Embryonic facial prominence (tissue), 1 donor: Measurements from ENCODE around the gene SPARC.
"Not testable (repeated sequence)": the region's sequence is repeated elsewhere in the genome, so short reads cannot be mapped to it uniquely, and the experiment has no call there.

ENCODE experiments used
- DNase-seq: peaks from one replicate; pipeline ENCODE4 v3.0.0-alpha.2; 2016; ENCODE audit errors: extremely low spot score

SPARC gene

DNA sequence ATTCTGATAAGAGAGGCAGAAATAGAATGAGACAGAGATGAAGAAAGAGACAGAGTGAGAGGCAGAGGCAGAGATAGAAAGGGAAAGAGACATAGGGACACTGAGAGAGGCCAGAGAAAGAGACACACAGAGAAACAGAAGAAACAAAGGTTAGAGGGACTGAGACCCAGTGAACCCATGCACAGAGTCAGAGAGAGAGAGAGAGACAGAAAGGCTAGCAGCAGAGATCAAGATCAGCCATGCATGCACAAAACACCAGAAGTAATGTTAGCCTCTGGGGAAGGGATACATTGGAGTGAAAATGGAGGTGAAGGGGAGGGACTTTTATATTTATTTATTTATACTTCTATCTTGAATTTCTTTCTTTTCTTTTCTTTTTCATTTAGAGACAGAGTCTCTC lies 14.1 kb upstream of the SPARC start:
- no peak for DNase-seq

DNA sequence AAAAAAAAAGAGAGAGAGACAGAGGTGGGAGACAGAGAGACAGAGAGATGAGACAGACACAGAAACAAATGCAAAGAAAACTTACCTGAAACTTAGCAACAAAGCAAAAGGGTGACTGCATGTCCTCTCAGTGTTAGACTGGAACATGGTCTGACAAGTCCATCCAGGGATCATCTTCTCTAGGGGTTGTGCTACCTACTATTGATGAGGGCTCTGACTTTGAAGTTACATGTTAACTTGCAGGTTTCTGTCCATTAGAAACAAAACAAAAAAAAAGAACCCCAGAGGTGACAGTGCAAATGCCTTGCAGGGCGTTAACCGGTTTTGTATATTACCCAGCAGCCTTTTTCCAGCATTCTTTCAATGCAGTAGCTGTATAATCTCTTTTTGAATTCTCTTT lies 13.6 kb upstream of the SPARC start:
- DNase-seq: no peak

DNA sequence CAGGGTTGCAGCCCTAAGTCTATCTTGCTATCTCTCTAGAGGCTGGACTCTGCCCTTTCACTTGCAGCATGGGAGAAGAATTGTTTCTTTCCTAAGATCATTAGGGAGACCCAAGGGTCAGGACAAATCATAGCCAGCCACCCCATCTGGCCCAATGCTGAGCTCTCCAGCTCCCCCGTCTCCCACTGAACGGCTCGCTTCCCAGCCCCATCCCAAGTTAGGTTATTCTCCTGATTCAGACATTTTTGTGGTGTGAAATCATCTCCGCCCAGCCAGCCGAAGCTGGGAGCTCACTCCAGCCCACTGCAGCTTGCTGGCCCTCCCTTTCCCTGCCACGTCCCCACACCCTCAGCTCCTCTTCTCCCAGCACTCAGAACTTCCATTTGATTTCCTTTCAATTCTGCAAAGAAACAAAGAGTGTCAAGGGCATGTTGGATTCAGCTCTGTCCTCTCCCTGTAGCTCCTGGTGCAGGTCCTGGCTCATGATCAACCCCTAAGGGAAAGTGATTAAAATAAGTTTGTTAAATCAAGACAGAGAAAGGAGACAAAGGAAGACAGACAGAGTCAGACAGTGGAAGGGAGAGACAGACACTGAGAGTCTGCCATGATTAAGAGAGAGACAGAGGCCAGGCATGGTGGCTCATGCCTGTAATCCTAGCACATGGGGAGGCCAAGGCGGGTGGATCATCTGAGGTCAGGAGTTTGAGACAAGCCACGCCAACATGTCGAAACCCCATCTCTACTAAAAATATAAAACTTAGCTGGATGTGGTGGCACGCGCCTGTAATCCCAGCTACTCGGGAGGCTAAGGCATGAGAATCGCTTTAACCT lies 12.6 kb upstream of the SPARC start:
- peak; percentile 84 for DNase-seq

DNA sequence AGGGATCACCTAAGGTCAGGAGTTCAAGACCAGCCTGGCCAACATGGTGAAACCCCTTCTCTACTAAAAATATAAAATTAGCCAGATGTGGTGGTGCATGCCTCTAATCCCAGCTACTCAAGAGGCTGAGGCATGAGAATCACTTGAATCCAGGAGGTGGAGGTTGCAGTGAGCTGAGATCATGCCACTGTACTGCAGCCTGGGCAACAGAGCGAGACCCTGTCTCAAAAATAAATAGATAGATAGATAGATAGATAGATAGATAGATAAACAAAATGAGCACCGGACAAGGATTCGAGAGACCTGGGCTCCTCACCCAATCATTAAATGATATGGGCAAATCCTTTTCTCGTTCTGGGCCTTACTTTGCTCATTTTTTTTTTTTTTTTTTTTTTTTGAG lies 11.4 kb upstream of the SPARC start:
- not testable (repeated sequence) for DNase-seq

DNA sequence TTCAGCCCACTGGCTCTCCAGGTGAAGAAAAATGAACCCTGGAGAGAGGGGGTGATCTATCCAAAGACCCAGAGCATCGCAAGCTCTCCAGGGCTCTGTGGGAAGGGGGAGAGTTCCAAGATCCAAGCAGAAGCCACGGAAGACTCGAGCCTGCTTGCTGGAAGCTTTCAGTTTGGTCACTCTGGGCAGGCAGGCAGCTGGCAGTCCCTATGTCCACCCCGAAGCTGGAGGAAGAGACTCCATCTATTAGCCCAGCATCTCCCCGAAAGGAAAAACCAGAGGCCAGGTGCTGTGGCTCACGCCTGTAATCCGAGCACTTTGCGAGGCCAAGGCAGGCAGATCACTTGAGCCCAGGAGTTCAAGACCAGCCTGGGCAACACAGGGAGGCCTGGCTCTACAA lies 10.7 kb upstream of the SPARC start:
- DNase-seq: no peak

DNA sequence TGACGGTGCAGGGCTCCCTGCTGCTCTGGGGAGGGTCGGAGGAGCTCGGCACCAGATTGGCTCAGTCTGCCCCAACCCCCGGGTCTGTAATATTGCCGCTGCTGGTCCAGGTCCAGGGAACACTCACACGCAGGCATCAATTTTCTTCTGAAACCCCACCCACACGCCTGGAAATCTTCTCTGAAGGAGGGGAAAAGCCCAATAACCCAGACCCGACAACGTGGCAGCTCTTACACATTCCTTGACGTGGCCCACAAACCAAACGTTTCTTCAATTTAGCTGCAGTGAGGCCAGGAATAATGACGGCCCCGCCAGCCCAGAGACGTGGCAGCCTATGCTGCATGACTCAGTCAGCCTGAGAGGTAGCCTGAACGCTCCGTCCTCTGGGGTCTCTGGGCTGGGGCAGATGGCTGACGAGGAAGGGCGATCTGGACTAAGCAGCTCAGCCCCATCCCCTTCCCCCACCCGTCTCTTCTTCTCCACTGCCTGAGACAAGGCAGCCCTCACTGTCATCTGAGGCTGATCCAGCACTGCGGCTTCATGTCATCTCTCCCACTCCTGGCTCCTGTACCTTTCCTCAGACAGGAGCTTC lies 9.9 kb upstream of the SPARC start:
- DNase-seq: peak; percentile 92

DNA sequence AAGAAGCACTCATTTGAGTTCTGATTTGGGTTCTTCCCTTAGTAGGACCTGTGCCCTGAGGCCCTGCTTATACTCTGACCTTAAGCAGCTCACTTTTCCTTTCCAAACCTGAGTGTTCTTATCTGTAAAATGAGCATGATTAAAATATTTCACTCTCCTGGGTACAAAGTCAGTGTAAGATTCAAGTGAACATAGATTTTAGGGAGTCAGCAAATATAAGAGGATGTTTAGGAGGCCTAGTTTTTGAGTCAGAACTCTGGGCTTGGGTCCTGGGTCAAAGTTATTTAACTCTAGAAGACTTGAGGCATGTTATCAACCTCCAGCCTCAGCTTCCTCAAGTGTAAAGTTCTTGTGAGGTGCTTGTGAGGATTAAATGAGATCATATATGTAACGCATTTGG lies 8.7 kb upstream of the SPARC start:
- no peak for DNase-seq

DNA sequence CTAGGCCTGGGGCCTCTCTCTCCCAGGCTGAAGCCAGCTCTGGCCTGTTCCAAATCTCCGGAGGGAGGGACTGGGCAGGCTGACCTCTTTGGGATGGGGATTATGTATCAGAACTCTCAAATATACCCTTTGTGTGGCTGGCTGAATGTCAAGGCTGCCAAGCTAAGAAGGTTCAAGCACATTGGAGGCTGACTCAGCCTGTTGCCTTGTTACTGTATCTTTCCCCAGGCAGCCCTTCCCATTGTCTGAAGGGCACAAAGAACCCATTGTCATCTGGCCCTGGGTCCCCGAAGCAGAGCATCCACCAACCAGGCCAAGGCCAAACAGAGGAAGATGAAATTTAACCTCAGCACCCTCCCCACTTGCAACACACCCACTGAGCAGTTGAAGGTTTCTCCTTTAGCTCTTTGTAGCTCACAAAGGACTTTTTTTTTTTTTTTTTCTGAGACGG lies 7.3 kb upstream of the SPARC start:
- DNase-seq: no peak

DNA sequence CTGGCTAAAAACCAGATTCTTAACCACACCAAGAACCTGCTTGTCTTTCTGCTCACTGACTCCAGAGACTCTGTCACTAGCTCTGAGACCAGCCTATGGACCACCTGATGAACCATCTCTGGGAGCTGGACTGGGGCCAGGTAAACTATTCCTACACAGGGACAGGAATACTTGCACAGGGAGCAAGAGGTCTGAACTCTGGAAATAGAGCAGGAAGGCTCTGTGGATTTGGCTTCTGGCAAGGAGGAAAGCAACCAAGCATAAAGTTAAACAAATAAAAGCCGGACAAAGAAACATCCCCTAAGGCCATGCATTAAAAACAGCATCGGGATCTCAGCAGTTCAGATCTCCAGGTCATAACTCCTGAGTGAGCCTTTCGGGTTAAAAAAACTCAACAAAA lies 5.6 kb upstream of the SPARC start:
- no peak for DNase-seq

DNA sequence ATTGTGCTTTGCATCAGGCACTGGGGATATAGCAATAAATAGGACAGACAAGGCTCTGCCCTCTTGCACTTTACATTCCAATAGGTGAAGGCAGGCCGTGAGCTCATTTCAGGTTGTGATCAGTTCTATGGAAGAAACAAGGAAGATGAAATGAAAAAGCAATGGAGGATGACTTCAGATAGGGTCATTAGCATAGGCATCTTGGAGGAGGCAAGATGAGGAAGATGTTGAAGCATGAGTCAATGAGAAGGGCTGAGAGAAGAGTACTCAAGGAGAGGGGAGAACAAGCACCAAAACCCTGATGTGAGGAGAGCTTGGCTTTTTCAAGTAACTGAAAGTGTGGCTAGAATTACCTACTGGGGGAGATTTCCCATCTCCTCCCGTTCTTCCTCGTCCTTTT lies 5.0 kb upstream of the SPARC start:
- no peak for DNase-seq

DNA sequence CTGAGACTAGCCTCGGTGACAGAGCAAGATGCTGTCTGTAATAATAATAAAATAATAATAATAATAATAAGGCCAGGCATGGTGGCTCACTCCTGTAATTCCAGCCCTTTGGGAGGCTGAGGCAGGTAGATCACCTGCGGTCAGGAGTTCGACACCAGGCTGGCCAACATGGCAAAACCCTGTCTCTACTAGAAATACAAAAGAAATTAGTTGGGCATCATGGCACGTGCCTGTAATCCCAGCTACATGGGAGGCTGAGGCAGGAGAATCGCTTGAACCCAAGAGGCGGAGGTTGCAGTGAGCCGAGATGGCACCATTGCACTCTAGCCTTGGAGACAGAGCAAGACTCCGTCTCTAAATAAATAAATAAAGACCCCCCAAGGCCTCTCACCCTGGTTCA lies 2.9 kb upstream of the SPARC start:
- not testable (repeated sequence) for DNase-seq

DNA sequence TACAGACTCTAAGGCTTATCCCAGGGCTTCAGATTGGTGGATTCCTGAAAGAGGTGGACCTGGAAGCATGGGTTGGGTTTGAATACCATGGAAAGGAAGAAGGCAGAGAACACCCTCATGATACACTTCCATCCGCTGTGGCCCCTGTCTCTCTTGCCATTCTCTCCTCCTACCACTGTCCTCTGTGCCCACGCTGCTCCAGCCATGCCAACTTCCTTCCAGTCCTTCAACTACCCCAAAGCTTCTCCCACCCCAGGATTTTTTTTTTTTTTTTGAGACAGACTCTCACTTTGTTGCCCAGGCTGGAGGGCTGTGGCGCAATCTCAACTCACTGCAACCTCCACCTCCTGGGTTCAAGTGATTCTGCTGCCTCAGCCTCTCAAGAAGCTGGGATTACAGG lies 1.7 kb upstream of the SPARC start:
- DNase-seq: no peak

DNA sequence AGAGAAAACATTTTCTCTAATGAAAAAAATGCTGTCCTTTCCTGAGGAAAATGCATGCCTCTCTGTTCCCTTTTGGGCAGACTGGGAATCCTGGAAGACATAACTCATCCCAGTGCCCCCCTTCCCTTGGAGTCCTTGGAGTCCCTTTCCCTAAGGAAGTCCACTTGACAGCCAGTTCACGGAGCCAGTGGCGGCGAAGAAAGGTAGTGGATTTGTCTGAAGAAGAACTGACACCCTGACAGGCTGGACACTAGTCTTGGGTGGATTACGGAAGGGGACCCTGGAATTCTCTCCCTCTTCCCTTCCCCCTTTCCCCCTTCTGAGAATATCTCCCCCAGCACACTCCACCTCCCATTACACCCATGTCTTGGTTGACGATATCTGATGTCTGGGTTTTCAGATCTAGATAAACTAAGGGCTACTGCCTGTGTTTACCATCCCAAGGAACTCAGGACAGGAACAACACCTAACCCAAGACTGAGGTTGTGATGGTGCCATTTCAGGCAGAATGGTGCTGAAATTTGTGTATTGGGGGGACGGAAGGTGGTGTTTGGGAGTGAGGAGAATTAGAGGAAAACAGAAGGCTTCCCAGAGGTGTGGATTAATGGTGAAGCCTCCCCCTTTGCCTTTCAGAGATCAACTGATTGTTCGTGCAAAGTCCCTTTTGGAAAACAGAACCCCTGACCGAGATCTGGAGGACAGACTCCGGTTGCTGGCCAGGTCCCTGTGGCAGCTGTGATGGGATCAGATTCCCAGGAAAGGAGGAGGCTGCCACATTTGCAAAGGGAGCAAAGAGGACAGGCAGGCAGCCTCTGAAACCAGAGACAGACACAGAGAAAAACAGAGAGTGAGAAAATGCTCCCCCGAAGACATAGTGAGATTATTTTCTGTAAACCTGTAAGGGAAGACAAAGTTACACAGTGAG lies 704 bp downstream of the SPARC start:
- no peak for DNase-seq

DNA sequence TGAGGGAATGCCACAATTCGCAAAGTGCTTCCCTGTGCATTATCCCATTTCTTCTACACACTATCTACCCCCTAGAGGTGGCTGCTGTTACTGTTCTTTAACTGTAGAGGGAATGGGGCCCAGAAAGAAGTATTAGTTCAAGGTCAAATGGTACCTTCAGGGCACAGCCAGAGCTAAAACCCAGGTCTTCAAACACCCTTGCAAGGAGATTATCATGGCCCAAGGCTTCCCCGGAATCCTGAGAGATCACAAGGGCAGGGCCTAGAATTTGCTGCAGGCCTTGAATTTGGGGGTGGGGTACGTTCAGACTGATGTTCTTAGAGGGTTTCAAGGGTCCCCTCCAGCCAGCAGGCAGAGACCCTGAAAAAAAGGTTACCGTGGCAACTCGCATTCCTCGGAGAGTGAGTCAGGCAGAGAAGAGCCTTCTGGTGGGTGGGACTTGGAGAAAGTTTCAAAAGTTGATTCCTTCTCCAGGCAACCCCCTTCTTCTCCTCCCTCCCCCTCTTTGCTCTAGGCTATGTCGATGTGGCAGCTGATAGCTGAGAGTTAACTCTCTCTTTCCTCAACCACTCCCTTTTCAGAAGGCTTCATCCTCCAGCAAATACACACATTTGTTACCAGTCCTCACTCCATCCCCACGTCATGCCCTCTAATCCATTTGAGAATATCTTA lies 1.9 kb downstream of the SPARC start:
- DNase-seq: peak; percentile 98

DNA sequence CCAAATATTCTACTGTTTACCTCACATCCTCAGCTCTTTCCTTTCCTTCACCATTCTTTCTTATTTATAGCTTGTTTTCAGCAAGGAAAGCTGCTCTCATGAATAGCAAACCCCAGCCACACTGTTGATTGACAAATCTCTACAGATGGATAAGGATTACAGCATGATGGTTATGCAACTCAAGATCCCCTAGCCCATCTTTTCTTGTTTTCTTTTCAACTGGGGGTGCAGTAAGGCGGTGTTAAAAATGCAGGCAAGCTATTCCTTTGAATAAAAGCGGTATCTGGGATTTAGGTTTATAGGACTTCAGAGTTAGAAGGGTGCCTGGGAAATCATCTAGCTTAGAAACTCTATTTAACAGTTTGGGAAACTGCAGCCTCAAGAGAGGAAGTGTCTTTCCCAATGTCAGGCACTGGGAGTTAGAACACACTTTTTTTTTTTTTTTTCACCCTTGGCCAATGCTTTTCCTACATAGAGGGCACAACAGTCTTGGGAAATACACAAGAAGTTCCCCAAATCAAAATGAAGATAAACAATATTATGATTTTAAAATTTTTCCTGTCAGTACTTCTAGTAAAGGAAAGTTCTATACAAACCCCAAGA lies 2.6 kb downstream of the SPARC start:
- DNase-seq: no peak

DNA sequence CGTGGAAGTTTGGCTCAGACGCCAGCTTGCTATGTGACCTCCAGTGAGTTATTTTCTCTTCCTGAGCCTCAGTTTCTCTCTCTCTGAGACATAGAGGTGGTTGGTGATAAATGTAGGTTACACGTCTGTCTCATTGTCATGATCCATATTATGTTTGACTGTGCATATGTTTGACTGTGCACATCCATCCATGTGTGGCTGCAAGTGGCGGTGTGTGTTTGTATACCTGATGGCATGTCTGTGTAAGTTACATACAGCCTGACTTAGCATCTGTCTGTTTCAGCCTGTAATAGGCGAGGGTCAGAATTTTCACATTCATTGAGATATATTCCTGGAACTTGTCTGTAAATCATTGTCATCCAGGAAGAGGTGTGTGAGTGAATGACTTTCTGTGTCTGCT lies 3.3 kb downstream of the SPARC start:
- DNase-seq: no peak

DNA sequence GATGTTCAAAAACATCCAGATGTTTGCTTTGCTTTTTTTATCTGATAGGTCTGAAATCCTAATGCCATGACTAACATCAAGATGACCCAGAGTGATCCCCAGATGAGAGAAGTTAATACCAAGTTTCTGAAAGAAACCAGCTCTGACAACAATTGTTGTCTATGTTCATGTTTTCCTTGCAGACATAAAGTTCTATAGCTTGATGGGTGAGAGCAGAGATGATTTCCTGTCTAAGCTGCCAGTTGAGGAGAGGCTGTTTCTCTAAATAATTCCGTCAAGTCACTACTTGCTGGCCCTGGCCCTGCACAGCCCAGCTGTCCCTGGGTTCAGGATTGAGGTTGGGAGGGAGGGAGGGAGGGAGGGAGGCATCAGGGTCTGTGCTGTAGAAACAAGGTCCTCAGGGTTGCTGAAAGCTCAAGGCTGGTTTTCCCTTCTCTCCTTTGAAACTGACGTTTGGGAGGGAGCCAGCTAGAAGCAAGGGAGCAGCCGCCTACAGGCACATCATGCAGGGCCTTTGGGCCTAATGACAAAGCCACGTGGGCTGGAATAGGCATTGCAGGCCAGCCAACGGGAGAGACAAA lies 3.9 kb downstream of the SPARC start:
- no peak for DNase-seq

DNA sequence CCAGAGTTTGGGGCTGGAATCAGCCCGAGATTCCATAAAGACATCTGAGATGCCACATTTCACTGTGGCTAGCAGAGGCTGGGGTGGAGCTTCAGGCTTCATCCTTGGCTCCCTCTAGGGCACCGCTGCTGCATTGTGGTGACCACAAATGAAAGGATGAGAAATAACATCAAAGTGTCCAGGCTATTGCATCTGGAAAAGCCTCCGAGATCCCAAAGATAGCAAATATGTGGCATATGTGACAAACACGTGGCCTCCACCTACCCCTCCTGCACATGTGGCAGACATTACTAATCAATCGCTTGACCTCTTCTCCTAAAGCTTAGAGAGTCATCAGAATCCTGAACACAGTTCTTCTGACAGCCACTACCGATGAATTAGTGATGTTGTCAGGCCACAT lies 4.5 kb downstream of the SPARC start:
- DNase-seq: no peak

DNA sequence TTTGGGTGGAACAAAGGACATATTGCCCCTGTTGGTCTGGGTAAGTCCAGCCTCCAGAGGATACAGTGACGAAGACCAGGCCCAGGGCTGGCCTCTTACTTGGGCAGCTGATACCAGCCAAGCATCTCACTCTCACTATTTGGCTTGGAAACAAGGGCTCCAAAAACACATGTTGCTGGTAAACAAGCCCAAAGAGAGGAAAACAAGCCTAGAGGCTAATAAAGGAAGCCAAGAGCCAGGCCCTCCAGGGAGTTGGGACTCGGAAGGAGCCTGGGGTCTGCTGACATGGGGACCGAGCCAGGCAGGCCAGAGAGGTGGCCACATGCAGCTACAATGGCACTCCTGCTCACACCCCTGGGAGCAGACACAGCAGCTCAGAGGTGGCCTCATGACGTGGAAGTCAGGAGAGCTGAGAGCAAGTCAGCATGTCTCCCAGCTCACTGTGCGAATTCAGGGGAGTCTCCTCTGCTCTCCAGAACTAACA lies 5.7 kb downstream of the SPARC start:
- DNase-seq: no peak

DNA sequence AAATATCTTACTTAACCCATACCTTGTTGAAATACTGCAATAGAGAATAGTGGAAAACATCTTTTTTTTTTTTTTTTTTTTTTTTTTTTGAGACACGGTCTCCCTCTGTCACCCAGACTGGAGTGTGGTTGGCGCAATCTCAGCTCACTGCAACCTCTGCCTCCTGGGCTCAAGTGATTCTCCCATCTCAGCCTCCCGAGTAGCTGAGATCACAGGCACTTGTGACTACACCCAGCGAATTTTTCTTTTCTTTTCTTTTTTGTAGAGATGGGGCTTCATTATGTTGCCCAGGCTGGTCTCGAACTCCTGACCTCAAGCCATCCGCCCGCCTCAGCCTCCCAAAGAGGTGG lies 6.6 kb downstream of the SPARC start:
- DNase-seq: not testable (repeated sequence)
